ENCODE data around the gene CR1.
"Not testable (repeated sequence)": the region's sequence is repeated elsewhere in the genome, so short reads cannot be mapped to it uniquely, and the experiment has no call there.

CR1 gene

GRCh38 chr1:207495801-207496792 lies at the start of gene CR1:
TSS of gene CR1 (plus strand) at chr1:207496157. CDS start at chr1:207496268, 111 bp downstream.
- DNase-seq = peak; percentile 37

- DNase-seq = no peak
Observed at GRCh38 chr1:207453710-207454045, 42.3 kb upstream of the CR1 start.

GRCh38 chr1:207454046-207454964 lies 41.7 kb upstream of the CR1 start, which contains the start of gene CR2:
TSS of gene CR2 (plus strand) at chr1:207454328. CDS start at chr1:207454419, 91 bp downstream.
- peak; percentile 48 for DNase-seq

- DNase-seq = no peak
Observed at GRCh38 chr1:207455183-207455754, 40.7 kb upstream of the CR1 start.

GRCh38 chr1:207458414-207458813 lies 37.5 kb upstream of the CR1 start:
- no peak for DNase-seq

- DNase-seq = peak; percentile 35
Observed at GRCh38 chr1:207459008-207459407, 36.9 kb upstream of the CR1 start.

- DNase-seq = no peak
Observed at GRCh38 chr1:207461649-207462048, 34.3 kb upstream of the CR1 start.

- no peak for DNase-seq
Observed at GRCh38 chr1:207462535-207462934, 33.4 kb upstream of the CR1 start.

GRCh38 chr1:207463021-207463420 lies 32.9 kb upstream of the CR1 start:
- no peak for DNase-seq

- no peak for DNase-seq
Observed at GRCh38 chr1:207463571-207463970, 32.4 kb upstream of the CR1 start.

GRCh38 chr1:207470927-207471326 lies 25.0 kb upstream of the CR1 start:
- DNase-seq = no peak

- DNase-seq = no peak
Observed at GRCh38 chr1:207474210-207474609, 21.7 kb upstream of the CR1 start.

GRCh38 chr1:207486198-207486597 lies 9.8 kb upstream of the CR1 start:
- no peak for DNase-seq

- DNase-seq = no peak
Observed at GRCh38 chr1:207487636-207488035, 8.3 kb upstream of the CR1 start.

- DNase-seq = no peak
Observed at GRCh38 chr1:207493212-207493611, 2.7 kb upstream of the CR1 start.

GRCh38 chr1:207494171-207494570 lies 1.8 kb upstream of the CR1 start:
- no peak for DNase-seq

GRCh38 chr1:207495281-207495680 lies 676 bp upstream of the CR1 start:
- DNase-seq = not testable (repeated sequence)

GRCh38 chr1:207497941-207498340 lies 2.0 kb downstream of the CR1 start:
- DNase-seq = no peak

- DNase-seq = peak; percentile 68
Observed at GRCh38 chr1:207499573-207499972, 3.6 kb downstream of the CR1 start.

- no peak for DNase-seq
Observed at GRCh38 chr1:207500306-207500705, 4.3 kb downstream of the CR1 start.

GRCh38 chr1:207501071-207501470 lies 5.1 kb downstream of the CR1 start:
- DNase-seq = no peak

GRCh38 chr1:207502726-207503125 lies 6.8 kb downstream of the CR1 start:
- DNase-seq = no peak

- no peak for DNase-seq
Observed at GRCh38 chr1:207503950-207504349, 8.0 kb downstream of the CR1 start.
